Astrocyte (in vitro differentiated cells and primary cell): ENCODE data around the gene HOXA5. TPM values are rescaled to one million over a fixed set of nuclear protein-coding genes. Genes with fewer than 3 reads are reported as not detected.

Experiments used
- DNase-seq: peaks from one replicate; pipeline ENCODE4 v3.0.0-alpha.2; 2010; ENCODE audit warnings: low read depth
- FAIRE-seq: peaks from 2 replicates; lab custom pipeline; 2011; peaks lifted over from hg19 to GRCh38; lab: Jason Lieb, UNC
- H2AFZ ChIP-seq: 2 replicates; pipeline ENCODE4 v1.6.0; 2012; ENCODE audit warnings: low read depth, low read length, inconsistent platforms
- H3K27ac ChIP-seq: 2 replicates; pipeline ENCODE4 v1.5.1; 2011; ENCODE audit warnings: low read depth, low read length, inconsistent platforms
- H3K27me3 ChIP-seq: 2 replicates; pipeline ENCODE4 v1.6.0; 2011; ENCODE audit warnings: low read length, inconsistent platforms; ENCODE audit not compliant: insufficient read depth
- H3K36me3 ChIP-seq: 2 replicates; pipeline ENCODE4 v1.5.1; 2011; ENCODE audit warnings: low read length, inconsistent platforms; ENCODE audit not compliant: insufficient read depth
- H3K4me1 ChIP-seq: 2 replicates; pipeline ENCODE4 v1.5.1; 2011; ENCODE audit warnings: low read length, inconsistent platforms; ENCODE audit not compliant: insufficient read depth
- H3K4me2 ChIP-seq: 2 replicates; pipeline ENCODE4 v1.6.0; 2012; ENCODE audit warnings: low read length, inconsistent platforms
- H3K4me3 ChIP-seq: 2 replicates; pipeline ENCODE4 v1.5.1; 2011; ENCODE audit warnings: low read depth, mild to moderate bottlenecking, low read length, inconsistent platforms; ENCODE audit not compliant: insufficient read depth
- H3K79me2 ChIP-seq: 2 replicates; pipeline ENCODE4 v1.6.0; 2012; ENCODE audit warnings: mild to moderate bottlenecking, low read length, inconsistent platforms; ENCODE audit not compliant: insufficient read depth
- H3K9ac ChIP-seq: 2 replicates; pipeline ENCODE4 v1.6.0; 2012; ENCODE audit warnings: mild to moderate bottlenecking, low read length, inconsistent platforms
- H3K9me3 ChIP-seq: 2 replicates; pipeline ENCODE4 v1.5.1; 2012; ENCODE audit warnings: low read depth, mild to moderate bottlenecking, low read length, inconsistent platforms; ENCODE audit not compliant: insufficient read depth
- H4K20me1 ChIP-seq: 2 replicates; pipeline ENCODE4 v1.6.0; 2012; ENCODE audit warnings: low read length, inconsistent platforms; ENCODE audit not compliant: insufficient read depth
- H3K27ac Mint-ChIP-seq: one replicate; pipeline ENCODE4 v1.8.0; 2021; ENCODE audit warnings: mild to moderate bottlenecking, mixed read lengths; ENCODE audit not compliant: unreplicated experiment
- H3K27me3 Mint-ChIP-seq: one replicate; pipeline ENCODE4 v1.8.0; 2021; ENCODE audit warnings: low read depth, mixed read lengths; ENCODE audit not compliant: unreplicated experiment
- H3K36me3 Mint-ChIP-seq: one replicate; pipeline ENCODE4 v1.8.0; 2021; ENCODE audit warnings: low read depth, mixed read lengths; ENCODE audit not compliant: unreplicated experiment
- H3K4me1 Mint-ChIP-seq: one replicate; pipeline ENCODE4 v1.8.0; 2021; ENCODE audit warnings: low read depth, mixed read lengths; ENCODE audit not compliant: unreplicated experiment
- H3K4me3 Mint-ChIP-seq: one replicate; pipeline ENCODE4 v1.8.0; 2021; ENCODE audit warnings: mild to moderate bottlenecking, moderate library complexity, mixed read lengths; ENCODE audit not compliant: unreplicated experiment
- H3K9me3 Mint-ChIP-seq: one replicate; pipeline ENCODE4 v1.8.0; 2021; ENCODE audit warnings: mild to moderate bottlenecking, mixed read lengths; ENCODE audit not compliant: unreplicated experiment
- CTCF ChIP-seq: IDR thresholded peaks from 2 replicates; pipeline ENCODE4 v1.5.1; 2011; ENCODE audit warnings: low read depth, mild to moderate bottlenecking, inconsistent platforms, low read length, moderate library complexity; ENCODE audit not compliant: insufficient read depth
- EZH2 ChIP-seq: IDR thresholded peaks from 2 replicates; pipeline ENCODE4 v1.6.1; 2012; ENCODE audit warnings: mild to moderate bottlenecking, low read length, inconsistent platforms; ENCODE audit not compliant: insufficient read depth
- total RNA-seq: library from RNA; stranded (reverse); gene quantifications from 2 replicates; pipeline ENCODE4 v1.2.1, GENCODE V29; 2021

Gene HOXA5
- total RNA-seq, 1 donor from 2014 or later = not detected

DNA sequence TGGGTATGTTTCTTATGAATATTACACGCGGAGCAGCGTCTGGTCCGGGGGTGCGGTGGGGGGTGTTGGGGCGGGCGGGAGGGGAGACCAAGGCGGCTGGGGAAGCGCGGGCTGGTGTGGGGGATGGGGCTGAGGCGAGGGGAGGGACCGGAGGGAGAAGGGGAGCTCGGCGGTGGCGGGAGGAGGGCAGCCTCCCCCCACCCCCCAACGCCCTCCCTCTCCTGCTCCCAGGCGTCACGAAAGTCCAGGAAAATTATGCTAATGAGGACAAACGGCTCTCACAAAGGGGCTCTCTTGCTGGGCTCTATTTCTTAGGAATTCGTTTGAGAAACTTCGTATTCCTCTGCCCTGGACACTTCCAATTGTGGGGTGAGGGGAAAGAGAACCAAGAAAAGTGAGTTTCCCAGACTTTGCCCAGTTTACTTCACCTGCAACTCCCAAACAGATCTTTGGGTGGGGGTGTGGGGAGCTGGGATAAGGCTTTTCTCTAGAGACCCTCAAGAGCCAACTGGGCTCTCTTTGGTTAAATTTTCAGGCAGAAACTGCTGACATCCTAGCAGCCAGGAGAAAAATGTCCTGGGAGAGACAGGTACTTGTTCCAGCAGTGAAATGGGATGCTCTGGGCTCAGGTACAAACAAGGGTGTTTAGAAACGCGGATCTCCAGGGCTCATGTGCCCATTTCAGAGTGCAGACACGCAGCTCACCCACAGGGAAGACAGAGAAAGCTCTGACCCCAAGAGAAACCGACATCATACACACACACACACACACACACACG lies 29.3 kb downstream of the HOXA5 start:
- Mint-ChIP-seq H3K27me3 (peaks cover 88% of the 10 kb centered on the region), H3K27ac (no peak overlapping the region), H3K4me1 (peaks cover 2% of the 10 kb centered on the region), H3K4me3 (no peak overlapping the region), H3K36me3 (peaks cover 3% of the 10 kb centered on the region), H3K9me3 (peaks cover 22% of the 10 kb centered on the region)
- peak overlapping the region; percentile 86 for H3K9ac ChIP-seq
- H3K27me3 ChIP-seq = peaks cover 59% of the 10 kb centered on the region
- TF ChIP-seq CTCF (no peak), EZH2 (no peak)
- no peaks in the 10 kb centered on the region for H3K9me3 ChIP-seq
- H3K4me1 ChIP-seq = peaks cover 9% of the 10 kb centered on the region
- peak overlapping the region; percentile 63 for H3K4me3 ChIP-seq
- H3K27ac ChIP-seq = peak overlapping the region; percentile 77
- peak overlapping the region; percentile 82 for H3K4me2 ChIP-seq
- FAIRE-seq (no peak), DNase-seq (peak; percentile 74)
- H4K20me1 ChIP-seq = peaks cover 4% of the 10 kb centered on the region
- H3K36me3 ChIP-seq = no peaks in the 10 kb centered on the region
- peaks cover 71% of the 10 kb centered on the region for H3K79me2 ChIP-seq
- H2AFZ ChIP-seq = no peak overlapping the region

DNA sequence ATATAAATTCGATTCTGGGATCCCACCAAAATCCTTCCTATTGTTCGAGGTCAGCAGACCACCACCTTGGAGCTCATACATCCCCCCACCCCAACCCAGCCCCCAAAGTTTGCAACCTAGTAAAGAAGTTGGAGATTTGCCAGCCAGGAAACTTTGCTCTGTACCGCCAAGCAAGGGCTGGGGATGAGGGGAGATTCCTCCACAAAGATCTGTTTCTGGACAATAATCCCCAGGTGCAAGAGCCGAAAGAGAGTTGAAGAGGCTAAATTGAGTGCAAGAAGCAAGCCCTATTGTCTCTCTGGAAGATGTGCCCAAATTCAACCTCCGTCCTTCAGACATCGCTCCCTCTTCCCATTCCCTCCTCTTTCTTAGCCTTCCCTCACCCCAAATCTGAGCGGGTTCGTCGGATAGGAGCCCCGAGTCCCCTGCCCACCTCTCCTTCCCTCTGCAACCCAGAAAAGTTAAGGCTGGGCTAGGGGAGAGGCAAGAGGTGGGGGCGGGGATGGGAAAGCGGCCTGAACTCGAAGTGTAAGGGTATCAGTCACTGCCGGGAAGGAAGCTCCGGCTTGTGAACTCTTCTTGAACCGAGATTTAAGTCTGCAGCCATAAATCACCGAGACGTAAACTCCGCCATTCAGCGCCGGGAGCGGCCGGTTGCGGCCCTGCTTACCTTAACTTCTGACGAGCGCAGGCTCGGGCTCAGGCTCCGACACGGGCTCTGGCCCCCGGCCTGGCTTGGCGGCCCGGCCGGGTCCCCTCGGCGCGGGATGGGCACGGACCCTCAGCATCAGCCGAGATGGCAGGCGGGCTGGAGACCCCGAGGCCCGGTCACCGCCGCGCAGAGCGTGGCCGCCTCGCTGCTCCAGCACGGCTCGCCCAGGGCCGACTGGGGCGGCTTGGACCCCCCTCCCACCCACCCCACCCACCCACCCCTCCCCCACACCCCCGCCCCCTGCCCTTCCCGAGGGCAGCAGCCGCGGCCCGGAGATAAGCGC lies 30.2 kb downstream of the HOXA5 start:
- DNase-seq (peak; percentile 92), FAIRE-seq (no peak)
- Mint-ChIP-seq H3K4me1 (peaks cover 2% of the 10 kb centered on the region), H3K27me3 (peaks cover 87% of the 10 kb centered on the region), H3K36me3 (peaks cover 3% of the 10 kb centered on the region), H3K27ac (no peak overlapping the region), H3K4me3 (no peak overlapping the region), H3K9me3 (peaks cover 21% of the 10 kb centered on the region)
- Histone ChIP-seq H3K4me1 (peaks cover 16% of the 10 kb centered on the region), H2AFZ (no peak overlapping the region), H3K9me3 (no peaks in the 10 kb centered on the region), H3K4me3 (peak overlapping the region; percentile 74), H4K20me1 (peaks cover 4% of the 10 kb centered on the region), H3K36me3 (no peaks in the 10 kb centered on the region), H3K79me2 (peaks cover 69% of the 10 kb centered on the region), H3K27ac (peak overlapping the region; percentile 76), H3K27me3 (peaks cover 62% of the 10 kb centered on the region), H3K4me2 (peak overlapping the region; percentile 91), H3K9ac (peak overlapping the region; percentile 88)
- TF ChIP-seq CTCF = no peak
- TF ChIP-seq EZH2 = peak; percentile 60
